ENCODE measurements around the gene ACSL1. TPM values are rescaled to one million over a fixed set of nuclear protein-coding genes. Genes with fewer than 3 reads are reported as not detected.

The ACSL1 gene
- total and polyA plus RNA-seq, 9 of the 15 experiments (the other 6 are each of a cell fraction or from before 2014, with no cell fraction given): 6.7 to 24.1 (median 15.0) TPM

- TF ChIP-seq, protein P1, sequence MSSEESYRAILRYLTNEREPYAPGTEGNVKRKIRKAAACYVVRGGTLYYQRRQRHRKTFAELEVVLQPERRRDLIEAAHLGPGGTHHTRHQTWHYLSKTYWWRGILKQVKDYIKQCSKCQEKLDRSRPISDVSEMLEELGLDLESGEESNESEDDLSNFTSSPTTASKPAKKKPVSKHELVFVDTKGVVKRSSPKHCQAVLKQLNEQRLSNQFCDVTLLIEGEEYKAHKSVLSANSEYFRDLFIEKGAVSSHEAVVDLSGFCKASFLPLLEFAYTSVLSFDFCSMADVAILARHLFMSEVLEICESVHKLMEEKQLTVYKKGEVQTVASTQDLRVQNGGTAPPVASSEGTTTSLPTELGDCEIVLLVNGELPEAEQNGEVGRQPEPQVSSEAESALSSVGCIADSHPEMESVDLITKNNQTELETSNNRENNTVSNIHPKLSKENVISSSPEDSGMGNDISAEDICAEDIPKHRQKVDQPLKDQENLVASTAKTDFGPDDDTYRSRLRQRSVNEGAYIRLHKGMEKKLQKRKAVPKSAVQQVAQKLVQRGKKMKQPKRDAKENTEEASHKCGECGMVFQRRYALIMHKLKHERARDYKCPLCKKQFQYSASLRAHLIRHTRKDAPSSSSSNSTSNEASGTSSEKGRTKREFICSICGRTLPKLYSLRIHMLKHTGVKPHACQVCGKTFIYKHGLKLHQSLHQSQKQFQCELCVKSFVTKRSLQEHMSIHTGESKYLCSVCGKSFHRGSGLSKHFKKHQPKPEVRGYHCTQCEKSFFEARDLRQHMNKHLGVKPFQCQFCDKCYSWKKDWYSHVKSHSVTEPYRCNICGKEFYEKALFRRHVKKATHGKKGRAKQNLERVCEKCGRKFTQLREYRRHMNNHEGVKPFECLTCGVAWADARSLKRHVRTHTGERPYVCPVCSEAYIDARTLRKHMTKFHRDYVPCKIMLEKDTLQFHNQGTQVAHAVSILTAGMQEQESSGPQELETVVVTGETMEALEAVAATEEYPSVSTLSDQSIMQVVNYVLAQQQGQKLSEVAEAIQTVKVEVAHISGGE (CRISPR knock-in tag; IDR thresholded peaks at IDR 0.05): no peak
- TF ChIP-seq BMI1 (IDR thresholded peaks at IDR 0.05; ENCODE audit: low read length): no peak
- no peak for TF ChIP-seq ZNF280B (CRISPR knock-in tag; IDR thresholded peaks at IDR 0.05)
- no peak; the same call in 1 of the 2 replicates for TF ChIP-seq TRIM28 (IDR thresholded peaks at IDR 0.05)
- TF ChIP-seq, protein P2, sequence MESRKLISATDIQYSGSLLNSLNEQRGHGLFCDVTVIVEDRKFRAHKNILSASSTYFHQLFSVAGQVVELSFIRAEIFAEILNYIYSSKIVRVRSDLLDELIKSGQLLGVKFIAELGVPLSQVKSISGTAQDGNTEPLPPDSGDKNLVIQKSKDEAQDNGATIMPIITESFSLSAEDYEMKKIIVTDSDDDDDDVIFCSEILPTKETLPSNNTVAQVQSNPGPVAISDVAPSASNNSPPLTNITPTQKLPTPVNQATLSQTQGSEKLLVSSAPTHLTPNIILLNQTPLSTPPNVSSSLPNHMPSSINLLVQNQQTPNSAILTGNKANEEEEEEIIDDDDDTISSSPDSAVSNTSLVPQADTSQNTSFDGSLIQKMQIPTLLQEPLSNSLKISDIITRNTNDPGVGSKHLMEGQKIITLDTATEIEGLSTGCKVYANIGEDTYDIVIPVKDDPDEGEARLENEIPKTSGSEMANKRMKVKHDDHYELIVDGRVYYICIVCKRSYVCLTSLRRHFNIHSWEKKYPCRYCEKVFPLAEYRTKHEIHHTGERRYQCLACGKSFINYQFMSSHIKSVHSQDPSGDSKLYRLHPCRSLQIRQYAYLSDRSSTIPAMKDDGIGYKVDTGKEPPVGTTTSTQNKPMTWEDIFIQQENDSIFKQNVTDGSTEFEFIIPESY (CRISPR knock-in tag; IDR thresholded peaks at IDR 0.05): no peak
- TF ChIP-seq TEAD2 (tag; IDR thresholded peaks at IDR 0.05): no peak
- TF ChIP-seq SETDB1 (IDR thresholded peaks at IDR 0.05; ENCODE audit: low read length): no peak
- TF ChIP-seq ZFX (CRISPR knock-in tag; IDR thresholded peaks at IDR 0.05): peak; percentile 46
- TF ChIP-seq KLF6 (CRISPR knock-in tag; IDR thresholded peaks at IDR 0.05; ENCODE audit: borderline replicate concordance): no peak
- no peak for TF ChIP-seq KAT8 (IDR thresholded peaks at IDR 0.05; ENCODE audit: low read depth)
- TF ChIP-seq NRF1 (conservative IDR thresholded peaks at IDR 0.05 in 1 of 2, IDR thresholded peaks at IDR 0.05 in 1 of 2): peak; percentile 92 to 93
- TF ChIP-seq ZNF232 (CRISPR knock-in tag; IDR thresholded peaks at IDR 0.05): no peak
- TF ChIP-seq ZNF384 (IDR thresholded peaks at IDR 0.05; ENCODE audit: low read depth, low read length): no peak
- TF ChIP-seq ZNF282 (CRISPR knock-in tag; IDR thresholded peaks at IDR 0.05): no peak
- no peak for TF ChIP-seq ETS2 (tag; IDR thresholded peaks at IDR 0.05; ENCODE audit: borderline replicate concordance, poor library complexity, severe bottlenecking)
- TF ChIP-seq, protein P3, sequence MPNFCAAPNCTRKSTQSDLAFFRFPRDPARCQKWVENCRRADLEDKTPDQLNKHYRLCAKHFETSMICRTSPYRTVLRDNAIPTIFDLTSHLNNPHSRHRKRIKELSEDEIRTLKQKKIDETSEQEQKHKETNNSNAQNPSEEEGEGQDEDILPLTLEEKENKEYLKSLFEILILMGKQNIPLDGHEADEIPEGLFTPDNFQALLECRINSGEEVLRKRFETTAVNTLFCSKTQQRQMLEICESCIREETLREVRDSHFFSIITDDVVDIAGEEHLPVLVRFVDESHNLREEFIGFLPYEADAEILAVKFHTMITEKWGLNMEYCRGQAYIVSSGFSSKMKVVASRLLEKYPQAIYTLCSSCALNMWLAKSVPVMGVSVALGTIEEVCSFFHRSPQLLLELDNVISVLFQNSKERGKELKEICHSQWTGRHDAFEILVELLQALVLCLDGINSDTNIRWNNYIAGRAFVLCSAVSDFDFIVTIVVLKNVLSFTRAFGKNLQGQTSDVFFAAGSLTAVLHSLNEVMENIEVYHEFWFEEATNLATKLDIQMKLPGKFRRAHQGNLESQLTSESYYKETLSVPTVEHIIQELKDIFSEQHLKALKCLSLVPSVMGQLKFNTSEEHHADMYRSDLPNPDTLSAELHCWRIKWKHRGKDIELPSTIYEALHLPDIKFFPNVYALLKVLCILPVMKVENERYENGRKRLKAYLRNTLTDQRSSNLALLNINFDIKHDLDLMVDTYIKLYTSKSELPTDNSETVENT (CRISPR knock-in tag; IDR thresholded peaks at IDR 0.05): no peak
Observed at GRCh38 chr4:184815046-184815877, 10.5 kb downstream of the ACSL1 start (continued).

Measured in K562 (cell line).